ENCODE results near the gene ARL3.

GRCh38 chr10:102743588-102744373 is 29.6 kb upstream of the ARL3 start, which contains the start of gene WBP1L:
- TF ChIP-seq ARNTL (CRISPR knock-in tag; IDR thresholded peaks at IDR 0.05; ENCODE audit: borderline replicate concordance, low read depth) (no peak), CREB5 (CRISPR knock-in tag; IDR thresholded peaks at IDR 0.05; ENCODE audit: low read depth) (no peak), RARB (CRISPR knock-in tag; IDR thresholded peaks at IDR 0.05) (no peak), BACH2 (CRISPR knock-in tag; IDR thresholded peaks at IDR 0.05; ENCODE audit: borderline replicate concordance) (no peak), ZNF70 (CRISPR knock-in tag; IDR thresholded peaks at IDR 0.05) (no peak), ESRRG (CRISPR knock-in tag; IDR thresholded peaks at IDR 0.05) (no peak), ZC3H10 (CRISPR knock-in tag; IDR thresholded peaks at IDR 0.05) (no peak)

Measured in SK-N-SH treated with all-trans-retinoic acid at 6 μM for 48 hours (cell line).